Stimulated activated memory B cell treated with anti-CD40 and anti-IgM and Interleukin-4, amounts not matched to agents 10 μg/mL and 1 μg/mL and 100 μg/mL, for 72 hours (primary cell): ENCODE measurements around the gene SLC30A2.
A peak's percentile ranks its signal among the peaks of the same experiment; 100 is the strongest.

ENCODE experiments used
- ATAC-seq: fragments of 150-1000 bp; cut with Tn5 transposase; 2 replicates; pipeline ENCODE4 v1.10.0; 2021
- H3K27ac Mint-ChIP-seq: one replicate; pipeline ENCODE4 v1.8.0; 2022; ENCODE audit warnings: mild to moderate bottlenecking, mixed read lengths
- H3K27me3 Mint-ChIP-seq: one replicate; pipeline ENCODE4 v1.8.0; 2022; ENCODE audit warnings: mixed read lengths
- H3K36me3 Mint-ChIP-seq: one replicate; pipeline ENCODE4 v1.8.0; 2022; ENCODE audit warnings: mixed read lengths
- H3K4me1 Mint-ChIP-seq: one replicate; pipeline ENCODE4 v1.8.0; 2022; ENCODE audit warnings: mixed read lengths
- H3K4me3 Mint-ChIP-seq: one replicate; pipeline ENCODE4 v1.8.0; 2022; ENCODE audit warnings: mild to moderate bottlenecking, moderate library complexity, mixed read lengths
- H3K9me3 Mint-ChIP-seq: one replicate; pipeline ENCODE4 v1.8.0; 2022; ENCODE audit warnings: mixed read lengths

SLC30A2 gene

DNA sequence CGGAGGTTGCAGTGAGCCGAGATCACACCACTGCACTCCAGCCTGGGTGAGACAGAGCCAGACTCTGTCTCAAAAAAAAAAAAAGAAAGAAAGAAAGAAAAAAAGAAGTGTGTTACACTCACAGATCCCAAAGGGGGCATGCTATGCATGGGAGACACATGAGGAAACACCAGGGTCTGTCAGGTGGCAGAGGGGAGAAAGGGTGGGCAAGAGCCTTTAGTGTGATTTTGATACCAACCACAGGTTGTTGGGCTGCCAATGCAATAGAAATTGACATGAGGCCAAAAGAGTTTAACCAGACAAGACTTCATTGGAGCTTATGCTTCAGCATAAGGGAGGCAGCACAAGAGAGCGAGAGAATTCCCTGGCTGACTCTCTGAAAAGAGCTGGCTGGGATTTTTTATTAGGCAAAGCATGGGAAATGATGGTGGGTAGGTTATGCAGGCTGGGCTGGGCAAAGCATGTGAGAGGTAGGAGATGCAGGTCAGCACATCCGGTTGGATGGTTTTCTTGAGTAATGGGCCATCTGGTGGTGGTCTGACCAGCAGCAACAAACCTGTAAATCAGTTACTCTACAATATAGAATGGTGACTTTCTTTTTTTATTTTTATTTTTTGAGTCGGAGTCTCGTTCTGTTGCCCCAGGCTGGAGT lies 36.0 kb downstream of the SLC30A2 start:
- ATAC-seq, result no peak
- H3K9me3 Mint-ChIP-seq, result no peaks in the 10 kb centered on the region
- peaks cover 28% of the 10 kb centered on the region for H3K27me3 Mint-ChIP-seq
- no peak overlapping the region for H3K27ac Mint-ChIP-seq
- H3K4me1 Mint-ChIP-seq, result peaks cover 5% of the 10 kb centered on the region
- H3K4me3 Mint-ChIP-seq, result no peak overlapping the region
- no peaks in the 10 kb centered on the region for H3K36me3 Mint-ChIP-seq

DNA sequence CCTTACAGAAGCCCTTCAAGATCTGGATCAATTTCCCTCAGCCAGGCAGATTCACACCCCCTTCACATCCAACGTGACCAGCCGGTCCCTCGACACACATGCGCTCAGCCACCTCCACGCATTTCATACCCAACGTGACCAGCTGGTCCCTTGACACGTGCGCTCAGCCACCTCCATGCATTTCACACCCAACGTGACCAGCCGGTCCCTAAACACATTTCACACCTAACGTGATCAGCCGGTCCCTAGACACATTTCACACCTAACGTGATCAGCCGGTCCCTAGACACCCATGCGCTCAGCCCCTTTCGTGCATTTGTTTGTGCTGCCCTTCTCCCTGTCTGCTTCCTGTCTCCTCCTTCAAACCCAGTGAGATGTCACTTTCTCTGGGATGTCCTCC lies 39.2 kb downstream of the SLC30A2 start:
- H3K27me3 Mint-ChIP-seq, result peaks cover 35% of the 10 kb centered on the region
- no peak overlapping the region for H3K27ac Mint-ChIP-seq
- no peak for ATAC-seq
- peaks cover 5% of the 10 kb centered on the region for H3K4me1 Mint-ChIP-seq
- no peaks in the 10 kb centered on the region for H3K9me3 Mint-ChIP-seq
- H3K4me3 Mint-ChIP-seq, result no peak overlapping the region
- no peaks in the 10 kb centered on the region for H3K36me3 Mint-ChIP-seq

GRCh38 chr1:26005434-26006105 lies 40.3 kb downstream of the SLC30A2 start:
- H3K4me3 Mint-ChIP-seq, result no peak overlapping the region
- no peaks in the 10 kb centered on the region for H3K9me3 Mint-ChIP-seq
- peaks cover 5% of the 10 kb centered on the region for H3K4me1 Mint-ChIP-seq
- no peak for ATAC-seq
- H3K27ac Mint-ChIP-seq, result no peak overlapping the region
- peaks cover 35% of the 10 kb centered on the region for H3K27me3 Mint-ChIP-seq
- no peaks in the 10 kb centered on the region for H3K36me3 Mint-ChIP-seq

GRCh38 chr1:26003756-26004155 lies 42.2 kb downstream of the SLC30A2 start:
- H3K27me3 Mint-ChIP-seq, result peaks cover 35% of the 10 kb centered on the region
- H3K36me3 Mint-ChIP-seq, result no peaks in the 10 kb centered on the region
- peaks cover 2% of the 10 kb centered on the region for H3K4me1 Mint-ChIP-seq
- no peaks in the 10 kb centered on the region for H3K9me3 Mint-ChIP-seq
- H3K27ac Mint-ChIP-seq, result no peak overlapping the region
- ATAC-seq, result no peak
- H3K4me3 Mint-ChIP-seq, result no peak overlapping the region

GRCh38 chr1:26003262-26003661 lies 42.7 kb downstream of the SLC30A2 start:
- Mint-ChIP-seq H3K36me3 (no peaks in the 10 kb centered on the region), H3K27me3 (peaks cover 35% of the 10 kb centered on the region), H3K9me3 (no peaks in the 10 kb centered on the region), H3K4me3 (no peak overlapping the region), H3K4me1 (peaks cover 7% of the 10 kb centered on the region), H3K27ac (no peak overlapping the region)
- no peak for ATAC-seq

GRCh38 chr1:25999041-25999800 lies 46.7 kb downstream of the SLC30A2 start:
- H3K27ac Mint-ChIP-seq, result peak overlapping the region; percentile 97
- no peak overlapping the region for H3K4me3 Mint-ChIP-seq
- ATAC-seq, result no peak
- H3K4me1 Mint-ChIP-seq, result peaks cover 26% of the 10 kb centered on the region
- peaks cover 4% of the 10 kb centered on the region for H3K36me3 Mint-ChIP-seq
- no peaks in the 10 kb centered on the region for H3K27me3 Mint-ChIP-seq
- H3K9me3 Mint-ChIP-seq, result no peaks in the 10 kb centered on the region

GRCh38 chr1:25997828-25998761 lies 47.8 kb downstream of the SLC30A2 start, which contains the start of gene PAFAH2:
Gene PAFAH2, minus strand, starts transcription at chr1:25998063. Its CDS starts 7,247 bp downstream, at chr1:25990816.
- H3K9me3 Mint-ChIP-seq, result no peaks in the 10 kb centered on the region
- peak within 1 kb of the TSS; percentile 97 for H3K4me3 Mint-ChIP-seq
- ATAC-seq, result peak; percentile 100
- peaks cover 33% of the 10 kb centered on the region for H3K4me1 Mint-ChIP-seq
- H3K27ac Mint-ChIP-seq, result peak within 1 kb of the TSS; percentile 97
- peaks cover 11% of the 10 kb centered on the region for H3K36me3 Mint-ChIP-seq
- no peaks in the 10 kb centered on the region for H3K27me3 Mint-ChIP-seq

GRCh38 chr1:25996966-25997827 lies 48.7 kb downstream of the SLC30A2 start:
- peaks cover 33% of the 10 kb centered on the region for H3K4me1 Mint-ChIP-seq
- peak overlapping the region; percentile 97 for H3K27ac Mint-ChIP-seq
- H3K9me3 Mint-ChIP-seq, result no peaks in the 10 kb centered on the region
- H3K4me3 Mint-ChIP-seq, result peak overlapping the region; percentile 97
- no peaks in the 10 kb centered on the region for H3K27me3 Mint-ChIP-seq
- peaks cover 13% of the 10 kb centered on the region for H3K36me3 Mint-ChIP-seq
- no peak for ATAC-seq

DNA sequence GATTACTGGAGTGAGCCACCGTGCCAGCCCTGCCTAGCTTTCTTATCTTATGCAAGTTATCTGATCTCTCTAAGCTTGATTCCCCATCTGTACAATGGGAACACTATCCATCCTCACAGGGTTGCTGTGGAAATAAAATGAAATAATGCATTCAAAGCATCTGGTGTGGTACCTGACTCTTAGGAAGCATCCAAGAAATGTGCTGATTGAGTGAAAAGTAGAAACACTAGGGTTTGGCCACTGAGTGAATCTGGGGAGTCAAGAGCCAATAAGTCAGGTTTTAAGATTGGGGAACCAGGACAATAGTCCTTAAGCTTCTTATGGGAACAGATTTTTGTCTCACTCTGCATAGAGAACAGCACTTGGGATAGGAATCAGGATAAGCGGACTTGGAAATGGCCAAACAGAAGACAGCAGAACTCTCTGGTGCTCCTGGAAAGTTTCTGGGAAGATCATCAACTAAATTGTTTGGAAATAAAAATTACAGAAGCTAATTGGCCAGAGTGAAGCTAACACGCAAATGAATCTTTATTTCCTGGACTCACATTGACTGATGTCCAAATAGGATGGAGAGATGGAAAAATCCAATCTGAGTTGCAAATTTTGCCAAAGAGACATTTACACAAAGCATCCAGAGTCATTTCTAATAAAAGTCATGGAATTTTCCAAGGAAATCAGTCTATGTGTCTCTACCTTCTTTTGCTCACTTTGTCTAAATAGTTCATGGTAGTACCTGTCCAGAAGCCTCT lies 51.3 kb downstream of the SLC30A2 start:
- H3K4me3 Mint-ChIP-seq, result no peak overlapping the region
- no peak overlapping the region for H3K27ac Mint-ChIP-seq
- no peaks in the 10 kb centered on the region for H3K27me3 Mint-ChIP-seq
- no peaks in the 10 kb centered on the region for H3K9me3 Mint-ChIP-seq
- H3K4me1 Mint-ChIP-seq, result peaks cover 42% of the 10 kb centered on the region
- no peak for ATAC-seq
- peaks cover 23% of the 10 kb centered on the region for H3K36me3 Mint-ChIP-seq

- H3K27ac Mint-ChIP-seq, result peak overlapping the region; percentile 8
- H3K4me3 Mint-ChIP-seq, result no peak overlapping the region
- H3K36me3 Mint-ChIP-seq, result peaks cover 30% of the 10 kb centered on the region
- H3K27me3 Mint-ChIP-seq, result no peaks in the 10 kb centered on the region
- H3K9me3 Mint-ChIP-seq, result no peaks in the 10 kb centered on the region
- peaks cover 36% of the 10 kb centered on the region for H3K4me1 Mint-ChIP-seq
- ATAC-seq, result no peak
Measured at GRCh38 chr1:25993197-25993951, 52.5 kb downstream of the SLC30A2 start.

DNA sequence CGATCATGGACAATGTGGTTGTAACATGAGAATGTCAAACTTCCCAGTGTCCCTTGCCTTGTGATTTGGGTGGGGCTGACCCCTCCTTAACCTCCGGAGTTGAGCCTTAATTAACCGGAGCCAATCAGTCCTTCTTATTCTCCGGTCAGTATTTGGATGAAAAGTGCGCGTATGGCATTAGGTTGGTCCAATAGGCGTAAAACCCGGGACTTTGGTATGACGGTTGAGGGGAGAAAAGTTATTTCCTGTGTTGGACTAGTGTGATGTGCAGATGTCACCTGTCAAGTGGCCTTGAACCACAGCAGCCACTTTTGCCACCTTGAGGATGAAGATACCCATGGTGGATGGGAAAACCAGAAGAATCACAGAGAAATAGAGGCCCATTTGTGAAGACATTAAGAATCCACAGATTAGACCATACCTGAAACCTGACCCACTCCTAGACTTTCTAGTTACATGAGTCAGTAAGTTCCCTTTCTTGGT lies 53.2 kb downstream of the SLC30A2 start:
- H3K9me3 Mint-ChIP-seq, result no peaks in the 10 kb centered on the region
- H3K4me1 Mint-ChIP-seq, result peaks cover 34% of the 10 kb centered on the region
- no peak overlapping the region for H3K27ac Mint-ChIP-seq
- H3K4me3 Mint-ChIP-seq, result no peak overlapping the region
- ATAC-seq, result no peak
- no peaks in the 10 kb centered on the region for H3K27me3 Mint-ChIP-seq
- H3K36me3 Mint-ChIP-seq, result peaks cover 30% of the 10 kb centered on the region

GRCh38 chr1:25991937-25992688 lies 53.8 kb downstream of the SLC30A2 start:
- no peak for ATAC-seq
- no peak overlapping the region for H3K4me3 Mint-ChIP-seq
- no peaks in the 10 kb centered on the region for H3K9me3 Mint-ChIP-seq
- H3K4me1 Mint-ChIP-seq, result peaks cover 29% of the 10 kb centered on the region
- no peaks in the 10 kb centered on the region for H3K27me3 Mint-ChIP-seq
- H3K27ac Mint-ChIP-seq, result no peak overlapping the region
- H3K36me3 Mint-ChIP-seq, result peaks cover 33% of the 10 kb centered on the region
